HG02623 (cell line): ENCODE results near the gene COMMD10.
"Not testable (repeated sequence)": the region's sequence is repeated elsewhere in the genome, so short reads cannot be mapped to it uniquely, and the experiment has no call there.

Source experiments
- ATAC-seq: cut with Tn5 transposase; IDR thresholded peaks from one replicate; pipeline ENCODE4 v1.9.1; 2021; ENCODE audit warnings: moderate library complexity; ENCODE audit not compliant: unreplicated experiment

The COMMD10 gene

GRCh38 chr5:116091416-116091815 lies 6.6 kb downstream of the COMMD10 start:
- ATAC-seq: no peak

GRCh38 chr5:116097301-116097700 lies 12.5 kb downstream of the COMMD10 start:
- ATAC-seq: no peak

- no peak for ATAC-seq
Observed at GRCh38 chr5:116098998-116099397, 14.2 kb downstream of the COMMD10 start.

- ATAC-seq: not testable (repeated sequence)
Observed at GRCh38 chr5:116104941-116105340, 20.1 kb downstream of the COMMD10 start.

GRCh38 chr5:116115163-116115562 lies 30.3 kb downstream of the COMMD10 start:
- no peak for ATAC-seq

GRCh38 chr5:116130471-116130870 lies 45.6 kb downstream of the COMMD10 start:
- no peak for ATAC-seq

GRCh38 chr5:116130976-116131375 lies 46.2 kb downstream of the COMMD10 start:
- no peak for ATAC-seq

GRCh38 chr5:116133281-116133680 lies 48.5 kb downstream of the COMMD10 start:
- ATAC-seq: no peak

GRCh38 chr5:116135344-116135743 lies 50.5 kb downstream of the COMMD10 start:
- peak; percentile 99 for ATAC-seq

- ATAC-seq: peak; percentile 33
Observed at GRCh38 chr5:116137544-116138378, 52.9 kb downstream of the COMMD10 start.

GRCh38 chr5:116142495-116142894 lies 57.7 kb downstream of the COMMD10 start:
- no peak for ATAC-seq

- ATAC-seq: no peak
Observed at GRCh38 chr5:116144103-116144502, 59.3 kb downstream of the COMMD10 start.

- ATAC-seq: no peak
Observed at GRCh38 chr5:116144991-116145390, 60.2 kb downstream of the COMMD10 start.

GRCh38 chr5:116145416-116145815 lies 60.6 kb downstream of the COMMD10 start:
- no peak for ATAC-seq

GRCh38 chr5:116152169-116152568 lies 67.3 kb downstream of the COMMD10 start:
- ATAC-seq: no peak

GRCh38 chr5:116153687-116154174 lies 68.9 kb downstream of the COMMD10 start:
- ATAC-seq: no peak

GRCh38 chr5:116154252-116154651 lies 69.4 kb downstream of the COMMD10 start:
- ATAC-seq: no peak

GRCh38 chr5:116154931-116155330 lies 70.1 kb downstream of the COMMD10 start:
- ATAC-seq: no peak

- no peak for ATAC-seq
Observed at GRCh38 chr5:116157902-116158301, 73.1 kb downstream of the COMMD10 start.

GRCh38 chr5:116159006-116159405 lies 74.2 kb downstream of the COMMD10 start:
- no peak for ATAC-seq

GRCh38 chr5:116174111-116174510 lies 89.3 kb downstream of the COMMD10 start:
- no peak for ATAC-seq

GRCh38 chr5:116176121-116176520 lies 91.3 kb downstream of the COMMD10 start:
- no peak for ATAC-seq

- ATAC-seq: no peak
Observed at GRCh38 chr5:116178925-116179324, 94.1 kb downstream of the COMMD10 start.
